ENCODE measurements around the gene SLC46A1.

SLC46A1 gene

GRCh38 chr17:28395426-28395825, 10.6 kb downstream of the SLC46A1 start:
- H3K4me3 Mint-ChIP-seq, result no peak overlapping the region
- H3K27ac Mint-ChIP-seq, result no peak overlapping the region
- H3K4me1 Mint-ChIP-seq, result no peaks in the 10 kb centered on the region
- no peaks in the 10 kb centered on the region for H3K27me3 Mint-ChIP-seq
- H3K9me3 Mint-ChIP-seq, result no peaks in the 10 kb centered on the region
- H3K36me3 Mint-ChIP-seq, result peaks cover 7% of the 10 kb centered on the region

- no peak overlapping the region for H3K27ac Mint-ChIP-seq
- H3K9me3 Mint-ChIP-seq, result no peaks in the 10 kb centered on the region
- H3K4me3 Mint-ChIP-seq, result no peak overlapping the region
- H3K36me3 Mint-ChIP-seq, result peaks cover 10% of the 10 kb centered on the region
- H3K27me3 Mint-ChIP-seq, result no peaks in the 10 kb centered on the region
- no peaks in the 10 kb centered on the region for H3K4me1 Mint-ChIP-seq
Observed at GRCh38 chr17:28394337-28395116, 11.5 kb downstream of the SLC46A1 start.

GRCh38 chr17:28392491-28392890, 13.5 kb downstream of the SLC46A1 start:
- Mint-ChIP-seq H3K36me3 (peaks cover 13% of the 10 kb centered on the region), H3K4me1 (peaks cover 4% of the 10 kb centered on the region), H3K27ac (no peak overlapping the region), H3K4me3 (no peak overlapping the region), H3K27me3 (no peaks in the 10 kb centered on the region), H3K9me3 (no peaks in the 10 kb centered on the region)

- H3K27ac Mint-ChIP-seq, result no peak overlapping the region
- no peaks in the 10 kb centered on the region for H3K9me3 Mint-ChIP-seq
- H3K27me3 Mint-ChIP-seq, result no peaks in the 10 kb centered on the region
- H3K36me3 Mint-ChIP-seq, result peaks cover 13% of the 10 kb centered on the region
- H3K4me1 Mint-ChIP-seq, result peaks cover 5% of the 10 kb centered on the region
- no peak overlapping the region for H3K4me3 Mint-ChIP-seq
Observed at GRCh38 chr17:28391401-28391800, 14.6 kb downstream of the SLC46A1 start.

GRCh38 chr17:28390984-28391383, 15.0 kb downstream of the SLC46A1 start:
- Mint-ChIP-seq H3K9me3 (no peaks in the 10 kb centered on the region), H3K27me3 (no peaks in the 10 kb centered on the region), H3K36me3 (peaks cover 13% of the 10 kb centered on the region), H3K27ac (no peak overlapping the region), H3K4me3 (no peak overlapping the region), H3K4me1 (peaks cover 5% of the 10 kb centered on the region)

GRCh38 chr17:28390563-28390962, 15.4 kb downstream of the SLC46A1 start:
- no peak overlapping the region for H3K4me3 Mint-ChIP-seq
- no peaks in the 10 kb centered on the region for H3K27me3 Mint-ChIP-seq
- H3K36me3 Mint-ChIP-seq, result peaks cover 13% of the 10 kb centered on the region
- no peaks in the 10 kb centered on the region for H3K9me3 Mint-ChIP-seq
- peaks cover 6% of the 10 kb centered on the region for H3K4me1 Mint-ChIP-seq
- H3K27ac Mint-ChIP-seq, result no peak overlapping the region

- H3K4me3 Mint-ChIP-seq, result no peak overlapping the region
- no peaks in the 10 kb centered on the region for H3K27me3 Mint-ChIP-seq
- no peak overlapping the region for H3K27ac Mint-ChIP-seq
- H3K36me3 Mint-ChIP-seq, result peaks cover 13% of the 10 kb centered on the region
- peaks cover 10% of the 10 kb centered on the region for H3K4me1 Mint-ChIP-seq
- H3K9me3 Mint-ChIP-seq, result no peaks in the 10 kb centered on the region
Observed at GRCh38 chr17:28390141-28390540, 15.9 kb downstream of the SLC46A1 start.

GRCh38 chr17:28388106-28388505, 17.9 kb downstream of the SLC46A1 start:
- Mint-ChIP-seq H3K27ac (no peak overlapping the region), H3K27me3 (no peaks in the 10 kb centered on the region), H3K4me1 (peaks cover 19% of the 10 kb centered on the region), H3K9me3 (no peaks in the 10 kb centered on the region), H3K36me3 (peaks cover 11% of the 10 kb centered on the region), H3K4me3 (no peak overlapping the region)

- H3K27ac Mint-ChIP-seq, result no peak overlapping the region
- H3K4me3 Mint-ChIP-seq, result no peak overlapping the region
- H3K27me3 Mint-ChIP-seq, result no peaks in the 10 kb centered on the region
Observed at GRCh38 chr17:28386391-28386790, 19.6 kb downstream of the SLC46A1 start.

GRCh38 chr17:28385406-28385805, 20.6 kb downstream of the SLC46A1 start:
- Mint-ChIP-seq H3K36me3 (peaks cover 9% of the 10 kb centered on the region), H3K27me3 (no peaks in the 10 kb centered on the region), H3K27ac (no peak overlapping the region), H3K9me3 (no peaks in the 10 kb centered on the region), H3K4me1 (peaks cover 36% of the 10 kb centered on the region), H3K4me3 (peak overlapping the region; percentile 94)

More at GRCh38 chr17:28386391-28386790, 19.6 kb downstream of the SLC46A1 start:
- Mint-ChIP-seq H3K9me3 (no peaks in the 10 kb centered on the region), H3K36me3 (peaks cover 10% of the 10 kb centered on the region), H3K4me1 (peaks cover 27% of the 10 kb centered on the region)

GRCh38 chr17:28385037-28385400, 21.0 kb downstream of the SLC46A1 start:
- Mint-ChIP-seq H3K27me3 (no peaks in the 10 kb centered on the region), H3K36me3 (peaks cover 7% of the 10 kb centered on the region), H3K4me3 (peak overlapping the region; percentile 94), H3K9me3 (no peaks in the 10 kb centered on the region), H3K4me1 (peaks cover 39% of the 10 kb centered on the region), H3K27ac (no peak overlapping the region)

GRCh38 chr17:28384281-28385036, 21.6 kb downstream of the SLC46A1 start:
- H3K9me3 Mint-ChIP-seq, result no peaks in the 10 kb centered on the region
- no peaks in the 10 kb centered on the region for H3K27me3 Mint-ChIP-seq
- peaks cover 39% of the 10 kb centered on the region for H3K4me1 Mint-ChIP-seq
- peak overlapping the region; percentile 94 for H3K4me3 Mint-ChIP-seq
- peak overlapping the region; percentile 76 for H3K27ac Mint-ChIP-seq
- H3K36me3 Mint-ChIP-seq, result peaks cover 7% of the 10 kb centered on the region

- no peaks in the 10 kb centered on the region for H3K9me3 Mint-ChIP-seq
- H3K4me1 Mint-ChIP-seq, result peaks cover 34% of the 10 kb centered on the region
- no peaks in the 10 kb centered on the region for H3K27me3 Mint-ChIP-seq
- peak overlapping the region; percentile 49 for H3K4me3 Mint-ChIP-seq
- H3K36me3 Mint-ChIP-seq, result peaks cover 6% of the 10 kb centered on the region
- no peak overlapping the region for H3K27ac Mint-ChIP-seq
Observed at GRCh38 chr17:28381141-28381825, 24.7 kb downstream of the SLC46A1 start.

- Mint-ChIP-seq H3K27ac (no peak overlapping the region), H3K4me1 (peaks cover 29% of the 10 kb centered on the region), H3K4me3 (no peak overlapping the region), H3K9me3 (no peaks in the 10 kb centered on the region), H3K27me3 (no peaks in the 10 kb centered on the region), H3K36me3 (peaks cover 6% of the 10 kb centered on the region)
Observed at GRCh38 chr17:28379814-28380801, 25.9 kb downstream of the SLC46A1 start.

- H3K27ac Mint-ChIP-seq, result peak overlapping the region; percentile 68
- H3K4me1 Mint-ChIP-seq, result peaks cover 21% of the 10 kb centered on the region
Observed at GRCh38 chr17:28372945-28373274, 33.1 kb downstream of the SLC46A1 start.

More at GRCh38 chr17:28372945-28373274, 33.1 kb downstream of the SLC46A1 start:
- Mint-ChIP-seq H3K9me3 (no peaks in the 10 kb centered on the region), H3K27me3 (no peaks in the 10 kb centered on the region), H3K4me3 (peak overlapping the region; percentile 85), H3K36me3 (no peaks in the 10 kb centered on the region)
